Activated naive CD4-positive, alpha-beta T cell treated with anti-CD3 and anti-CD28 coated beads for 36 hours (primary cell): ENCODE data around the gene TNRC6A. TPM values are rescaled to one million over a fixed set of nuclear protein-coding genes. Genes with fewer than 3 reads are reported as not detected.

Experiments used
- CTCF ChIA-PET: fragments of 350-600 bp; sonication (Branson Sonifier 250); formaldehyde crosslinking; loops from one replicate; lab custom pipeline; 2021; ENCODE audit warnings: antibody characterized with exemption; lab: Charles Lee
- DNase-seq: peaks from one replicate; pipeline ENCODE4 v3.0.0-alpha.2; 2020
- H3K27ac Mint-ChIP-seq: one replicate; pipeline ENCODE4 v1.8.0; 2021; ENCODE audit warnings: mild to moderate bottlenecking, mixed read lengths
- H3K27me3 Mint-ChIP-seq: one replicate; pipeline ENCODE4 v1.8.0; 2021; ENCODE audit warnings: low read depth, mixed read lengths
- H3K36me3 Mint-ChIP-seq: one replicate; pipeline ENCODE4 v1.8.0; 2021; ENCODE audit warnings: low read depth, mixed read lengths
- H3K4me1 Mint-ChIP-seq: one replicate; pipeline ENCODE4 v1.8.0; 2021; ENCODE audit warnings: low read depth, mixed read lengths
- H3K4me3 Mint-ChIP-seq: one replicate; pipeline ENCODE4 v1.8.0; 2021; ENCODE audit warnings: mild to moderate bottlenecking, moderate library complexity, mixed read lengths
- H3K9me3 Mint-ChIP-seq: one replicate; pipeline ENCODE4 v1.8.0; 2021; ENCODE audit warnings: mixed read lengths
- intact Hi-C: fragments of 100-400 bp; cut with micrococcal nuclease; formaldehyde crosslinking; loops from one replicate; pipeline ENCODE4 v1.15.1; 2023
- total RNA-seq, 2 experiments: library from RNA; stranded (reverse); gene quantifications; one replicate each; pipeline ENCODE4 v1.2.3, GENCODE V29; 2021

TNRC6A gene
- 10 to 100 TPM; 37.2 to 39.0 TPM for total RNA-seq

GRCh38 chr16:24729243-24729950, at the start of gene TNRC6A:
Gene TNRC6A (plus strand): TSS chr16:24729651. CDS start chr16:24729842, 191 bp downstream.
- H3K9me3 Mint-ChIP-seq = peaks cover 1% of the 10 kb centered on the region
- H3K4me3 Mint-ChIP-seq = peak within 1 kb of the TSS; percentile 96
- peaks cover 30% of the 10 kb centered on the region for H3K36me3 Mint-ChIP-seq
- DNase-seq = peak; percentile 77
- CTCF ChIA-PET = no interaction called here
- no peaks in the 10 kb centered on the region for H3K27me3 Mint-ChIP-seq
- peaks cover 48% of the 10 kb centered on the region for H3K4me1 Mint-ChIP-seq
- peak within 1 kb of the TSS; percentile 96 for H3K27ac Mint-ChIP-seq
- intact Hi-C loops = loop anchor here (1.0 kb wide), 3 partner anchors 8 to 189 kb away; no protein-coding TSS in a partner anchor

- no peak overlapping the region for H3K27ac Mint-ChIP-seq
- H3K27me3 Mint-ChIP-seq = peaks cover 6% of the 10 kb centered on the region
- H3K4me1 Mint-ChIP-seq = peaks cover 4% of the 10 kb centered on the region
- no peaks in the 10 kb centered on the region for H3K36me3 Mint-ChIP-seq
- H3K4me3 Mint-ChIP-seq = no peak overlapping the region
- DNase-seq = no peak
- CTCF ChIA-PET = no interaction called here
- intact Hi-C loops = no loop called here
- H3K9me3 Mint-ChIP-seq = no peaks in the 10 kb centered on the region
Observed at GRCh38 chr16:24681793-24682192, 47.7 kb upstream of the TNRC6A start.

GRCh38 chr16:24683250-24683649, 46.2 kb upstream of the TNRC6A start:
- DNase-seq = no peak
- Mint-ChIP-seq H3K27me3 (peaks cover 5% of the 10 kb centered on the region), H3K27ac (no peak overlapping the region), H3K4me1 (peaks cover 4% of the 10 kb centered on the region), H3K36me3 (no peaks in the 10 kb centered on the region), H3K4me3 (no peak overlapping the region), H3K9me3 (no peaks in the 10 kb centered on the region)
- CTCF ChIA-PET = no interaction called here
- intact Hi-C loops = no loop called here

DNA sequence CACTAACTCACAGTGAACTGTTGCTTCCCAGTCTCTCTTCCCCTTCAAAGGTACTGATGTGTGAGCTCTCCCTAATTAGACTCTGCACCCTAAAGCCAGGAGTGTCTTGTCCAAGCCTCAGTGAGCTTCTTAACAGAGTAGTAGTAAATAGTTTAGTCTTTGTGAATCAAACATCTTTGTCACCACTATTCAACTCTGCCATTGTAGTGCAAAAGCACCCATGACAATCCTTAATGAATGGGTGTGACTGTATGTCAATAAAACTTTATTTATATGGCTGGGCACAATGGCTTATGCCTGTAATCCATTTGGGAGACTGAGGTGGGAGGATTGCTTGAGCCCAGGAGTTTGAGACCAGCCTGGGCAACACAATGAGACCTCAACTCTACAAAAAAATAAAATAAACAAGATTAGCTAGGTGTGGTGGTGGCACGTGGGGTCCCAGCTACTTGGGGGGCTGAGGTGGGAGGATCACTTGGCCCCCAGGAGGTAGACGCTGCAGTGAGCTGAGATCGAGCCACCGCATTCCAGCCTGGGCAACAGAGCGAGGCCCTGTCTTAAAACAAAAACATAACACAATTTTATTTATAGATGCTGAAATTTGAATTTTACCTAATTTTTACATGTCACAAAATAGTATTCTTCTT, 45.5 kb upstream of the TNRC6A start:
- Mint-ChIP-seq H3K36me3 (no peaks in the 10 kb centered on the region), H3K4me3 (no peak overlapping the region), H3K27me3 (peaks cover 9% of the 10 kb centered on the region), H3K27ac (no peak overlapping the region), H3K4me1 (peaks cover 4% of the 10 kb centered on the region), H3K9me3 (no peaks in the 10 kb centered on the region)
- intact Hi-C loops = no loop called here
- CTCF ChIA-PET = no interaction called here
- DNase-seq = no peak

DNA sequence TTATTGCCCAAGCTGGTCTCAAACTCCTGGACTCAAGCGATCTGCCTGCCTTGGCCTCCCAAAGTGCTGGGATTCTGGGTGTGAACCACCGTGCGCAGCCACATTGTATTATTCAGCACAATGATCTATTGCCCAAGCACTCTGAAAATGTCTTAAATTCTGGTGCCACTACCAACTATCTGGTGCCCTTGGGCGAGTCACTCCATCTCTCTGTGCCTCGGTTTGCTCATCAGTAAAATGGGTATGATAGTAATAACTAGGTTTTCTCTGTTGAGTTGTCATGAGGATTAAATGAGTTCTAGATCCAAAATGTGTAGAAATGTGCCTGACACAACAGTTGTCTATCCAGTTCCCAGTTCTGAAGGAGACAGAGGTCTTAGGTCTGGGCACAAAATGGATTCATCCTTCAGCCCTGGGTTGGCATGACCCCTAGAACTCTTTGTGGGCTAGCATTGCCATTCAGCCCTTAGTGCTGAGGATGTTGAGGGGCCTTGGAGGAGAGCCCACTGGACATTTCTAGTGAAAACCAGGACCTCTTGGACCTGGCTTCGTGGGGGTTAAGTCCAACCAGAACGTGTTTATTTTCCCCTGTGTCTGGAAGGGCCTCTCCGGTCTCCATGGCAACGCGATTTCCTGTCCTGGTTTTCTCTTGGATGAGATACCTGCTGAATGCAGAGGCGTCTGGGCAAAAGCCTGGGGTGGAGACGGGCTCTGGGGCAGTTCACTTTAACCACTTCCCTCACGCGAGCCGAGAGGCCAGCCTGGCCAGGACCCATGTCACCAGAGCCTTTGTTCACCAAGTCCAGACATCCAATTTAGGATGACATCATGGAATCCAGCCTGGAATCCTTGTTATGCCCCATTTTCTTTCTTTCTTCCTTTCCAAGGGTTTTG, 43.7 kb upstream of the TNRC6A start:
- Mint-ChIP-seq H3K4me1 (peaks cover 4% of the 10 kb centered on the region), H3K36me3 (no peaks in the 10 kb centered on the region), H3K4me3 (no peak overlapping the region), H3K27me3 (peaks cover 15% of the 10 kb centered on the region), H3K27ac (no peak overlapping the region), H3K9me3 (no peaks in the 10 kb centered on the region)
- intact Hi-C loops = no loop called here
- peak; percentile 30 for DNase-seq
- CTCF ChIA-PET = interaction anchor here (0.6 to 0.7 kb wide), 2 partner anchors 13 to 363 kb away, joined by 3 to 4 read pairs; no protein-coding TSS in a partner anchor

- Mint-ChIP-seq H3K27ac (no peak overlapping the region), H3K9me3 (no peaks in the 10 kb centered on the region), H3K27me3 (peaks cover 15% of the 10 kb centered on the region), H3K4me1 (peaks cover 4% of the 10 kb centered on the region), H3K4me3 (no peak overlapping the region), H3K36me3 (no peaks in the 10 kb centered on the region)
- intact Hi-C loops = no loop called here
- DNase-seq = no peak
- CTCF ChIA-PET = interaction anchor here (0.7 kb wide), 1 partner anchor 8 kb away, joined by 4 read pairs; no protein-coding TSS in a partner anchor
Observed at GRCh38 chr16:24686678-24687077, 42.8 kb upstream of the TNRC6A start.

DNA sequence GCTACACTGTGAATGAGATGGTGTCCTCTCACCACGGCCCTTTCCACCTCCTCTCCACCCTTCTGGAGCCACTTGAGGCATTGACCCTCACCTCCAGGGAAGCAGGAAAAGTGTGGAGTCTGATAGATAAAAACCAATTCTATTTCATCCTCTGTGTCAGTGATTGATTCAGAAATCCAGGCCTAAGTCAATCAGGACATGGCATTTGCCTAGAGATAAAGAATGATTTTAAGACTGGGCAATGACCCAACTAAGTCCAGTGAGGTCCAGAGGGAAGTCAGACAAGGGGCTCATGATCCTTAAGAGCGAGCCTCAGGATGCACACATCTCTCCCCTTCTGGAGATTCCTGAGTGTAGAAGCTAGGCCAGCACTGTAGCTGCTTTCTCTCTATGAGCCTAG, 41.1 kb upstream of the TNRC6A start:
- Mint-ChIP-seq H3K36me3 (no peaks in the 10 kb centered on the region), H3K4me1 (peaks cover 4% of the 10 kb centered on the region), H3K27ac (no peak overlapping the region), H3K27me3 (peaks cover 13% of the 10 kb centered on the region), H3K9me3 (no peaks in the 10 kb centered on the region), H3K4me3 (no peak overlapping the region)
- DNase-seq = no peak
- intact Hi-C loops = no loop called here
- CTCF ChIA-PET = interaction anchor here (0.7 kb wide), 1 partner anchor 34 kb away, joined by 3 read pairs; no protein-coding TSS in a partner anchor

GRCh38 chr16:24689128-24689527, 40.3 kb upstream of the TNRC6A start:
- Mint-ChIP-seq H3K36me3 (no peaks in the 10 kb centered on the region), H3K4me3 (no peak overlapping the region), H3K27me3 (peaks cover 13% of the 10 kb centered on the region), H3K4me1 (peaks cover 4% of the 10 kb centered on the region), H3K27ac (no peak overlapping the region), H3K9me3 (no peaks in the 10 kb centered on the region)
- CTCF ChIA-PET = interaction anchor here (1.5 kb wide), 1 partner anchor 79 kb away, joined by 4 read pairs; no protein-coding TSS in a partner anchor
- peak; percentile 39 for DNase-seq
- intact Hi-C loops = loop anchor here (1.0 kb wide), 1 partner anchor 172 kb away; no protein-coding TSS in a partner anchor

GRCh38 chr16:24692854-24693253, 36.6 kb upstream of the TNRC6A start:
- H3K4me3 Mint-ChIP-seq = no peak overlapping the region
- no peaks in the 10 kb centered on the region for H3K4me1 Mint-ChIP-seq
- no peak overlapping the region for H3K27ac Mint-ChIP-seq
- intact Hi-C loops = no loop called here
- CTCF ChIA-PET = no interaction called here
- no peak for DNase-seq
- H3K27me3 Mint-ChIP-seq = peaks cover 10% of the 10 kb centered on the region
- H3K9me3 Mint-ChIP-seq = no peaks in the 10 kb centered on the region
- H3K36me3 Mint-ChIP-seq = no peaks in the 10 kb centered on the region

DNA sequence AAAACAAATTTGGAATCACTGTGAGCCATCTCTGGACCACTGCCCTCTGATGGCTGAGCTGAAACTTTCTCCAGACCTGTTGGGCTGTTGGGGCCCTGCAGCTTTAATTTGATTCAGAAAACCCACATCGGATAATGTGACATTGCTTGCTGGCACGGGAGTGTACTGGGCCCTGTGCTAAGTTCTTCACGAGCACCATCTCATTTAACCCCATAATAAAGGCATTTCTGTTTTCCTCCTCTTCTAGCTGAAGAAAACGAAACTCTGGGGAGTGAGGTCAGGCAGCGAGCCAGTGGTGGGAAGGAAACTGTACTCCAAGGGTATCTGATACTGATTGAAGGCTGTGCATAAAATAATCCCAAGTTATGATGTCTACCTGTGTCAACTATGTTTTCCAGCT, 34.5 kb upstream of the TNRC6A start:
- intact Hi-C loops = no loop called here
- Mint-ChIP-seq H3K4me3 (no peak overlapping the region), H3K27me3 (no peaks in the 10 kb centered on the region), H3K9me3 (no peaks in the 10 kb centered on the region), H3K27ac (no peak overlapping the region), H3K36me3 (no peaks in the 10 kb centered on the region), H3K4me1 (no peaks in the 10 kb centered on the region)
- CTCF ChIA-PET = interaction anchor here (0.7 to 0.8 kb wide), 2 partner anchors 17 to 20 kb away, joined by 3 read pairs; no protein-coding TSS in a partner anchor
- DNase-seq = no peak

- H3K4me3 Mint-ChIP-seq = no peak overlapping the region
- H3K27ac Mint-ChIP-seq = no peak overlapping the region
- no peaks in the 10 kb centered on the region for H3K9me3 Mint-ChIP-seq
- no peaks in the 10 kb centered on the region for H3K4me1 Mint-ChIP-seq
- peaks cover 4% of the 10 kb centered on the region for H3K27me3 Mint-ChIP-seq
- DNase-seq = no peak
- CTCF ChIA-PET = no interaction called here
- intact Hi-C loops = no loop called here
- H3K36me3 Mint-ChIP-seq = no peaks in the 10 kb centered on the region
Observed at GRCh38 chr16:24696699-24697098, 32.8 kb upstream of the TNRC6A start.

DNA sequence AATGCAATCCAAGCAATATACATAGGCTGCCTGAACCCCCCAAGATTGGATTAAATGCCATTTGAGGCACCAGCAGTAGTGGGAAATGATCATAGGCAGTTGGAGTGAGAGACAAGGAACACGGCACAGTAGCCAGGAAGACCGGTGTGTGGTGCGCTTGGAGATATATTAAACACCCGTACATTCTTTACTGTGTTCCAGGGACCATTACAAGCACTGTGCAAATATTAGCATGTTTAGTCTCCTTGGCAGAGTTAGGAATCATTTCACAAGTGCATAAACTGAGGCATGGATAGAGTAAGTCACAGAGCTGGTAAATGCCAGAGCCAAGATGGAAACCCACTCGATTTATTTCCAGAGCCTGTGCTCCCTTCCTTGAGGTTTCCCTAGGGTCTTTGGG, 31.1 kb upstream of the TNRC6A start:
- H3K27ac Mint-ChIP-seq = no peak overlapping the region
- intact Hi-C loops = no loop called here
- no peak overlapping the region for H3K4me3 Mint-ChIP-seq
- CTCF ChIA-PET = interaction anchor here (0.7 kb wide), 1 partner anchor 9 kb away, joined by 3 read pairs; no protein-coding TSS in a partner anchor
- H3K36me3 Mint-ChIP-seq = no peaks in the 10 kb centered on the region
- DNase-seq = no peak
- peaks cover 8% of the 10 kb centered on the region for H3K27me3 Mint-ChIP-seq
- no peaks in the 10 kb centered on the region for H3K9me3 Mint-ChIP-seq
- H3K4me1 Mint-ChIP-seq = no peaks in the 10 kb centered on the region
